H1 (cell line): ENCODE results near the gene RASAL2.

ENCODE experiments used
- ASH2L ChIP-seq: fragments of 200-600, 300-600 bp; sonication (generic); IDR thresholded peaks from one replicate; pipeline ENCODE4 v1.7.1; 2017; ENCODE audit warnings: low read length
- CREB1 ChIP-seq: IDR thresholded peaks from 2 replicates; pipeline ENCODE4 v1.6.1; 2012; ENCODE audit warnings: inconsistent platforms
- CTCF ChIP-seq, 3 experiments: IDR thresholded peaks; 1 replicate in 2 of 3; 2 replicates in 1 of 3; pipeline versions ENCODE4 v1.5.1 to v1.6.1; 2011; ENCODE audit warnings: low read length in 3 of 3, mild to moderate bottlenecking in 3 of 3, inconsistent platforms in 2 of 3, low read depth in 1 of 3, moderate library complexity in 1 of 3; ENCODE audit not compliant: insufficient read depth in 1 of 3; ENCODE audit errors: control extremely low read depth in 1 of 3
- EZH2 ChIP-seq: fragments of 200-600 bp; sonication (generic); IDR thresholded peaks from 2 replicates; pipeline ENCODE4 v1.7.1; 2012; ENCODE audit warnings: low read depth, mild to moderate bottlenecking, moderate library complexity, low read length, inconsistent platforms; ENCODE audit not compliant: severe bottlenecking
- MAX ChIP-seq: IDR thresholded peaks from 2 replicates; pipeline ENCODE4 v1.6.1; 2012; ENCODE audit warnings: inconsistent platforms
- NRF1 ChIP-seq: IDR thresholded peaks from 2 replicates; pipeline ENCODE4 v1.6.1; 2011; ENCODE audit warnings: mild to moderate bottlenecking, low read depth, low read length, improper control_type of control experiment
- POLR2A ChIP-seq, 2 experiments: IDR thresholded peaks; 1 replicate in 1 of 2; 2 replicates in 1 of 2; pipeline ENCODE4 v1.6.1; 2011; ENCODE audit warnings: low read depth in 2 of 2, low read length in 2 of 2, mild to moderate bottlenecking in 2 of 2; ENCODE audit errors: control extremely low read depth in 1 of 2
- RAD21 ChIP-seq, 2 experiments: IDR thresholded peaks in 1 of 2; conservative IDR thresholded peaks in 1 of 2; 2 replicates each; pipeline ENCODE4 v1.6.1; 2011; ENCODE audit warnings: low read depth in 2 of 2, low read length in 2 of 2, improper control_type of control experiment in 1 of 2, inconsistent platforms in 1 of 2, mild to moderate bottlenecking in 1 of 2, moderate library complexity in 1 of 2
- SIN3A ChIP-seq, 2 experiments: IDR thresholded peaks in 1 of 2; conservative IDR thresholded peaks in 1 of 2; 2 replicates each; pipeline ENCODE4 v1.6.1; 2011 to 2012; ENCODE audit warnings: low read length in 2 of 2, improper control_type of control experiment in 1 of 2, low read depth in 1 of 2, mild to moderate bottlenecking in 1 of 2
- ZNF274 ChIP-seq: IDR thresholded peaks from 2 replicates; pipeline ENCODE4 v1.7.0; 2012; ENCODE audit warnings: low read length, borderline replicate concordance; ENCODE audit errors: extremely low read depth

GRCh38 chr1:178190881-178191280 is 97.0 kb downstream of the RASAL2 start:
- TF ChIP-seq POLR2A (IDR thresholded peaks at IDR 0.05; ENCODE audit: control extremely low read depth in 1 of 2, low read depth in 2 of 2, low read length in 2 of 2) (no peak), CTCF (IDR thresholded peaks at IDR 0.05; ENCODE audit: control extremely low read depth in 1 of 3, insufficient read depth in 1 of 3, low read depth in 1 of 3, low read length in 3 of 3) (no peak), SIN3A (conservative IDR thresholded peaks at IDR 0.05 in 1 of 2, IDR thresholded peaks at IDR 0.05 in 1 of 2; ENCODE audit: low read depth in 1 of 2, low read length in 2 of 2) (no peak), ASH2L (no peak), ZNF274 (no peak), EZH2 (no peak), NRF1 (no peak), RAD21 (IDR thresholded peaks at IDR 0.05 in 1 of 2, conservative IDR thresholded peaks at IDR 0.05 in 1 of 2; ENCODE audit: low read depth in 2 of 2, low read length in 2 of 2) (no peak), CREB1 (no peak), MAX (no peak)
